GM18517 (cell line): ENCODE data around the gene TMPRSS6.

Source experiments
- ATAC-seq: cut with Tn5 transposase; IDR thresholded peaks from one replicate; pipeline ENCODE4 v1.9.1; 2021; ENCODE audit warnings: mild to moderate bottlenecking, moderate library complexity; ENCODE audit not compliant: unreplicated experiment

TMPRSS6 gene

DNA sequence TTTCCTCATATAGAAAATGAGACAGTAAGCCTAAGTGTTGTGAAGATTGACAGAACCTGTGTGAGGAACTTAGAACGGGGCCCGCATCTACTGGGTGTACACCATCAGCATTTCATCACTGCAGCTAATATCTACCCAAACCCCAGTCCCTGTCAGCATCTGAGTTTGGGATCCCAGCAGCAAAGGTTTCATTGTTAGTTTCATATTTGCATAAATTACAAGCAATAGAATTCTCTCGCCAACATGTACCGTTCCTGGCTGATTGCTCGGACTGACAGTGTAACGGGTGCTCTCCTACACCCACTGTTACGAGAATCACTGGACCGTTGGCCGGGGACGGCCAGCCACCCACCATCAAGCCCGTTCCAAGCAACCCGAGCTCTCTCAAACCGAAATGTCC, 10.4 kb upstream of the TMPRSS6 start:
- no peak for ATAC-seq

DNA sequence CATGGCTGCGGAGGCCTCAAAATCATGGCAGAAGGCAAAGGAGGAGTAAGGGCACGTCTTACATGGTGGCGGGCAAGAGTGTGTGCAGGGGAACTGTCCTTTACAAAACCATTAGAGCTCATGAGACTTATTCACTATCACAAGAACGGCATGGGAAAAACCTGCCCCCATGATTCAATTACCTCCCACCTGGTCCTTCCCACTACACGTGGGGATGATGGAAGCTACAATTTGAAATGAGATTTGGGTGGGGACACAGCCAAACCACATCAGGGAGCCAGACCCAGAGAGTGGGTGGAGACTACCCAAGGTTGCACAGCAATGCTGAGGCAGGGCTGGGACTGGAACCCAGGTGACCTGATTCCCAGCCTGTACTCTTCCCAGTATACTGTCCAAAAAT, 8.6 kb upstream of the TMPRSS6 start:
- ATAC-seq, result no peak

DNA sequence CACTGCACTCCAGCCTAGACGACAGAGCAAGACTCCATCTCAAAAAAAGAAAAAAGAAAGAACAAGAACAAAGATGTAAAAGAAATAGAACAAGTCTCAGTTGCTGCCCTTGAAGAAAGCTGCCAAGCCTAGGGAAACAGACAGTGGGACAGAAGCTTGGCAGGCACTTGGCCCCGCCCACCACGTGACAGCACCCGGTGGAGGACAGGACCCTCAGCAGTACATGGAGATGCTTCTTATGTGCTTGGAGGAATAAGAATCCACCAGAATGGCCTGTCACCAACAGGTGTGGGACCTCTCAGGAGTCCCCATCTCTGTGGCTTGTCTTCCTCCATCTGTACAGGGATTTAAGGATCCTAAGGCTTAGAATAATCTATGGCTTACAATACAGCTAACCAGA, 7.6 kb upstream of the TMPRSS6 start:
- no peak for ATAC-seq

DNA sequence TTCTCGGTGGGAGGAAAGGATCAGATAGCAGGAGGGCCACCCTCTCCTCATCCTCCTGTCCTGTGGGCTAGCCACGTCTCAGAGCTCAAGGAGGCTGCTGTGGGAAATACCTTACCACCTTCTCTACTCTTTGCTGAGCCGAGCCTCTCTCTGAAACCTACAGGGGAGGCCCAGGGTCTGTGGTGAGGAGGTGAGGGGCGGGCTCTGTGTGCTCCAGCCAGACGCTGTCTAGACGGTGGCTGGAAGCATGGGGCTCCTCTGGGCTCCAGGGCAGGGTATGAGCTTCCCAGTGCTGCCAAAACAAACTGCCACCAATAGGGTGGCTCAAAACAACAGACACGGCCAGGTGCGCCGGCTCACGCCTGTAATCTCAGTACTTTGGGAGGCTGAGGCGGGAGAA, 5.5 kb upstream of the TMPRSS6 start:
- ATAC-seq, result no peak

DNA sequence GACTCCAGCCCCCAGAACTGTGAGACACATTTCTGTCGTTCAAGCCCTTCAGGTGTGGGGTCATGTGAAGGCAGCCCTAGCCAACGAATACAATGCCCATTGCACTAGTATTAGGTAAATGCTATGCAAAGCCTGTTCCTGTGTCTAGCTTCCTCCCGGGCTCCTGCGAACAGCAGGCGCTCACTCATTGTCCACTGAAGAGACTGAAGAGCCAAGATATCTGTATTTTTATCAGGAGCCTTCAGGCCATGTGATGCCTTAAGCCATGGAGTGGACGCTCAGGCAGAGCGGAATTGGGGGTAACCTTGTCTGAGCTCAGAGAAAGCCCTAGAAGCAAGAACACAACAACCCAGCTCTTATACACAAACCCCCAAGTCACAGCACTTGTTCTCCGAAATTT, 4.2 kb upstream of the TMPRSS6 start:
- ATAC-seq, result no peak

DNA sequence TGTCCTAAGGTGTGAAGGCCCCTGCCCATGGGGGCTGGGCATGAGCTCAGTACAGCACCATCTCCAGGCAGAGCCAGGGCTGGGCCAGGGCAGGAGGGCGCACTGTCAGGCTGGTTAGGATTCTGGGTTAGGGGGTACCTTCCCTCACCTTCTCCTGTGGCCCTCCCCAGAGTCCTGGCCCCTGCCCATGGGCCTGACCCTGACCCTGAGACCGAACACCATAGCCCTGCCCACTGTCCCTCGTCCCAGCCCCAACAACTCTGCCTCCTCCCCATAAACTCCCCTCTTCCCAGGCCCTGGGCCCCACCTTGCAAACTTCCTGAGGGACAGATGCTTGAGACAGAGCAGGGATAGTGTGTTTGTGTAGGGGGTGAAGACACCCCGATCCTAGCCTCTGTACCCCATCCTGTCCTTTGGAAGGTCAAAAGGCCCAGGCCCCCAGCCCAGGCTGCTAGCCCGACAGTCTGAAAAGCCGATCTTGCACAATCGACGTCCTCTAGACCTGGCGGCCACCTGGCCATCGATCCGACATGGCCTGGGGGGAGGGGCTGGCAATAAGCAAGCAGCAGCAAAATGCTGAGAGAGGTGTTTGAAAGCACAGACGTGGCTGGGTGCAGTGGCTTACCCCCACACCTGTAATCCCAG, 2.7 kb upstream of the TMPRSS6 start:
- ATAC-seq, result no peak

DNA sequence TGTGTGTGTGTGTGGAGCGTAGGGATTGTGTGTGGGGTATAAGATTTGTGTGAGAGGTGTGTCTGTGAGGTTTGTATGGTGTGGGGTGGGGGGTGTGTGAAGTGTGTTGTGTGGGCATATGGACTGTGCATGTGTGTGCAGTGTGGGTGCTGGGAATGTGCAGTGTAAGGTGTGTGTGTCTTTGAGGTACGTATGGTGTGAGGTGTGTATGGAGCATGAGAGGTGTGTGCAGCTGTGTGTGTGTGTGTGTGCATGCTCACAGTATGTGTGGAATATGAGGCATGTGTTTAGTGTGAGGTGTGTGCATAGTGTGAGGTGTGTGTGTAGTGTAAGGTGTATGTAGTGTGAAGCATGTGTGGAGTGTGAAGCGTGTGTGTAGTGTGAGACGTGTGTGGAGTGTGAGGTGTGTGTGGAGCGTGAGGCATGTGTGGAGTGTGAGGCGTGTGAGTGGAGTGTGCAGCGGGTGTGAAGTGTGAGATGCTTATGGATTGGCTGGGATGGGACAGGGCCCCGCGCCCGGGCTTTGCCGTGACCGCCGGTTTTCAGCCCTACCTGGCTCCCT, 1.7 kb upstream of the TMPRSS6 start:
- ATAC-seq, result no peak

DNA sequence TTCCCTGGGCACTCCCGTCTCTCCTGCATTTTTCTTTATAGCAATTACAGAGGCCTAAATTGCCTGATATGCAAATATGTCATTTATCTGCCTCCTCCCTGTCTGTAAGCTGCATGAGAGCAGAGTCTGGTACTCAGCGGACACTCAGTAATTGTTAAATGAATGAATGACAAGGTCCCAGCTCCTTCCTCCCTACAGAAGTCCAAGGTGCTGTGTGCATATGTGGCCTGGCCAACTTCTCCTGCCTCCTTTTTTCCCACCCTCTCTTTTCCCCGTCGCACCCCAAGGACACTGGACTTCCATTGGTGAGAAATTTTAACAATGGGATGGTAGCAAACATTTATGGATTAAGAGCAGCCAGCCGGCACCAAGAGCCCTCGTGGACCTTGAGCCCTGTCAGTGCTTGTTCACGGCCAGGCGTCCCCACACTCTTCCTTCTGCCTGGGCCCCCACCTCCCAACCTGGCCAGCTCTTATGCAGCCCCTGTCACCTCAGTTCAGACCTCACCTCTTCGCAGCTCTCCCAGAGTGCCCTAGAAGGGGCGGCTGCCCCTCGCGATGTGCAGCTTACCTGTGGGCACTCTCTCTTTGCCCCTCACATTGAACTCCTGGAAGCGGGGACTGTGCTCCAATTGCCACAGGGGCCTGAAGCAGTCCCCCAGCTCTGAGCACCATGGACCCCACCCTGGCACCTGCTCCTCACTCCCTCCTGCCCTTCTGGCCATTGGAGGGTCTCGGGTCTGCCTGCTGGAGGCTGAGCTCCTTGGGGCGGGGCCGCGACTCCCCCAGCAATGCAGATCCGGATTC, 1.5 kb downstream of the TMPRSS6 start:
- no peak for ATAC-seq

DNA sequence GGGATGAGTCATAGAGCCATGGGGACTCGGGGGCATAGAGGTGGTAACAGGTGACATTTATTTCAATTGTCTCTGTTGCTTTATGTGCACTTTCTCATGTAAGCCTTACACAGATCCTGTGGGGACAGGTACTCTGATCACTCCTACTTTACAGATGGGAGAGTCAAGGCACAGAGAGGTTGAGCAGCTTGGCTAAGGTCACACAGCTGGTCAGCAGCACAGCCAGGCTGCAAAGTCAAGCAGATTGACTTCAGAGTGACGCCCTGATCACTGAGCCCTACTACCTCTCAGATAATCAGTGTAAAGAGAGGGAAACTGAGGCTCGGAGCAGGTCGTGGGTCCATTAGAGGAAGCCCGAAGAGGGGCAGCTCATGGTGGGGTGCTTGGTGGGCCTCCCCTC, 3.5 kb downstream of the TMPRSS6 start:
- ATAC-seq, result no peak

DNA sequence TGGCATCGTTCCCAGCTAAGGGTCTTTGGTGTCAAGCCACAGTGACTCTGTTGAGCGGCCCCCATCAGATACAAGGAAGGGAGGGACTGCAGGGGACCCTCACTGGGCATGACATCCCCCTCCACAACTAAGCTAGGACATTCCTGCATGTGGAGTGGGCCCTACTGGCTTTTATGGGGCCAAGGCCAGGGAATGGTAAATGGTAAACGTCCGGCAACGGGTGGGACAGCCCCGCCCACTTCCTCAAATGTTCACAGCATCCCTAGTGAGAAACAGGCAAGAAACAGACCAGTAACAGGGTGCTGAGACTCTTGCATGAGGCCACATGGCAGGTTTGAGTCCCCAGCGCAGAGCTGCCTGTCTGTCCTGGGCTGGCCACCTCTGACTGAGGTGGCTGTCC, 4.4 kb downstream of the TMPRSS6 start:
- no peak for ATAC-seq

DNA sequence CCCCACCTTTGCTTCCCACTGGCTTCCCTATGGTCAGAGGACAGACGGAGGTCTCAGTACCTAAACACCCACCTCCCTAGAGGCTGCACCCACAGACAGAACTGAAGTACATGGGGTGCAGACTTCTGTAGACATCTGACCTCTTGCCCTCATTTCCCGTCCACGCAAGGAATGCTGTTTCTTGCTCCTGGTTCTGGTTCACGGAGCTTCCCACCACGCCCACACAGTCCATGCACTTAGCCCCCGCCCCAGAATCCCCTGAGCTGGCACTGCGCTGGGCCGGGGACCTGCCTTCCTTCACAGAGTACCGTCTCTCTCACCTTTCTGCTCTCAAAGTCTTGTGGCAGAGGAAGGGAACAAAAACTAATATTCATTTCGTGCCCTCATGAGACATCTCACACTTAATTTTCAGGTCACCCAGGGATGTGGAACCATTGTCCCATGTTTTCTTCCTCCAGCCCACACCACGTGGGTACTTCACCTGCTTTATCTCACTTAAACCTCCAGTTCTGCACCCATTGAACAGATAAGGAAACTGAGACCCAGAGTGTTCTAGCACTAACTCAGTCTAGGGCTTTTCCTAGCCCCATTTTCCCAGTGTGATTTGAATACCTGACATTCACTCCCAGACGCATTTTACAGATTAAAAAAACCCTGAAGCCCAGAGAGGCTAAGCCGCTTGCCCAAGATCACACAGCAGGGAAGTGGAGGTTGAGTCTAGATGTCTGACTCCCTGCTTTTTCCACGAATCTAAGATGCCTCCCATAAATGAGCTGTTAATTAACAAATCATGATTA, 5.7 kb downstream of the TMPRSS6 start:
- ATAC-seq, result no peak

DNA sequence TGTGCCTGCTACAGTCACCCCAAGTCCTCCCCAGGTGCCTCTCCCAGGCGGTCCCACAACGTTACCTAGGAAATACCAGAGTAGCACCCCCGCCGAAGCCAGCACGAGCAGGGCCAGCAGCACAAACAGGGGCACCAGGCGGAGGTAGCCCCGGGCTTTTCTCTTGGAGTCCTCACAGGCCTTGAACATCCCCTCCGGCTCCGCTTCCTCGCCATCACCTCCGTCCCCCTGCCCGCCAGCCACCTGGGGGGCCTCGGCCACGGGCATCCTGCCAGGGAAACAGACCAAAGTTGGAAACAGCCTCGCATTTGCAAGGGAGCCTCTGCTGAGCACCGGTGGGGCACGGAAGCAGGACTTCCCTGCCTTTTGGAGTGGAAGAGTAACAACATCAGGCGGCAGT, 6.4 kb downstream of the TMPRSS6 start:
- no peak for ATAC-seq

DNA sequence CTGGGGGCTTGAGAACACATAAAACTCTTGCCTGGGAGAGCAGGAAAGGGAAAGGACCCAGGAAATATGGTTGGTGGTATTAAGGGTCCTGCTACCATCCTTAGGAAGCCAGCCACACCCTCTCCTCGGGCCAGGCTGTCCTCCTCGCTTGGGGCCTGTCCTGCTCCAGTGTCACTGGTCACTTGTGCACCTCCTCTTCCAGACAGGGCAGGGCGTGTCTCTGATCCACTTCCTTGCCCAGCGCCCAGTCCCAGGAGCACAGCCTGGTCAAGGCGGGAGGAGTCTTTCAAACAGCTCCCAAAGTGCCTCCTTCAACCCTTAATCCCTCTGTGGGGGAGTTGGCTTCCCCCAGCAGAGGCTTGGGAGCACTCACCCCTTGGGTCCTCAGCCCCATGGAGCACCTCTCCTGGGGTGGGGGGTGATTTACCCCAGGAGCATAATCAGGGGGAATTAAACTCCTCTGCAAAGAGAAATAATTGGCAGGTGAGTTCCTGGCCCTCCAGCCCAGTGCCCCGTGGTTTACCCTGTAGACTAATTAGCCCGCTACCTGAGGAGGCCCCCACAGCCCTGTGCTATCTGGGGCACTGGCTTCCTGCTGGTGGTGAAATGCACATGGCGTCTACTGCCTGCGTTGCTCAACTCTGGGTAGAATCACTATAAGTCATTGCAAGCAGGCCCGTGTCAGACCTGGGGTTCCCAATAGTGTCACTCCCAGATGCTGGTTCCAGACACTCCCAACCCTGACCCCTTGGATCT, 8.0 kb downstream of the TMPRSS6 start:
- ATAC-seq, result no peak

DNA sequence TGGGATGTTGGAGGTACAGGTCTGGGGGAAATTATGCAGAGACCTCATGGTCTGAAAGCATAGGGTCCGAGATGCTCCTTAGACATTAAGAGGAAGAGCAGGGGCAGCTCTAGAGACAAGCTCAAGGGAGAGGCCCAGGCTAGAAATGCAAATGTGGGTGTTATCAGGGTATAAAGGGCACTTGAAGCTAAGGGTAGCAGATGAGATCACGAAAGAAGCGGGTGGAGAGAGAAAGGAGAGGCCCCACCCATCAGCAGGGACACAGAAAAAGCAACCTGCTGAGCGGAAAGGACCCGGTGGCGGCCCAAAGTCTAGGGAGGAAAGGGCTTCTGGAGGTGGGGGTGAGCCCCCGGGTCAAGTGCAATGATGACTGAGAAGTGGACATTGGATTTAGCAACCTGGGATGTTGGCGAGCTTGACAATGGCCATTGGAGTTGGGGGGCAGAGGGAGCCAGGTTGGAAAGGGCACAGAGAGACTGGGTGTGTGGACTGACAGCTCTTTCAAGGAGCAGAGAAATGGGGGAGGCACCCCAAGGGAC, 8.9 kb downstream of the TMPRSS6 start:
- no peak for ATAC-seq

DNA sequence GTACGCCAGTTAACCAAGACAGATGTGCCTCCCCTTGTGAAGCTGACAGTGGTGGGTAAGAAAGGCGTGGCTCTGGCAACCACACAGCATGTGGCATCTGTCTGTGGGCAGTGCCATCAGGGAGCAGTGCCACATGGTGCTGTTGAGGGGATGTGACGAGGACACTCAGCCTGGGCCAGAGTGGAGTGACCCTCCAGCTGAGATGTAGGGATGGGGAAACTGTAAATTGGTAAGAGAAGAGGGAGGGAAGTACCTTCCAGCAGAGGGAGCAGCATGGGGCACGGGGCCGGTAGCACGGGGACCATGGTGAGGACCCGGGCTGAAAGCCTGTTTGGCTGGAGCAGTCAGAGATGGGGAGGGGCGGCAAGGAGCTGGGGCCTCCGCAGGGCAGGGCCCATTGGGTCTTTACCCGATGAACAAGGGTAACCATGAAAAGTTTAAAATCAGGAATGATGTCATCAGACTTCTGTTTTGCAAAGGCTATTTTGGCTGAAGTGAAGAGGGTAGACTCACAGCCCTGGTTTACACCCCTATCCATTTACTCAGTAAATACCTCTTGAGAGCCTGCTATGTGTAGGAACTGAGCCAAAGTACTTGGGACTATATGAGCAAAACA, 10.4 kb downstream of the TMPRSS6 start:
- no peak for ATAC-seq

DNA sequence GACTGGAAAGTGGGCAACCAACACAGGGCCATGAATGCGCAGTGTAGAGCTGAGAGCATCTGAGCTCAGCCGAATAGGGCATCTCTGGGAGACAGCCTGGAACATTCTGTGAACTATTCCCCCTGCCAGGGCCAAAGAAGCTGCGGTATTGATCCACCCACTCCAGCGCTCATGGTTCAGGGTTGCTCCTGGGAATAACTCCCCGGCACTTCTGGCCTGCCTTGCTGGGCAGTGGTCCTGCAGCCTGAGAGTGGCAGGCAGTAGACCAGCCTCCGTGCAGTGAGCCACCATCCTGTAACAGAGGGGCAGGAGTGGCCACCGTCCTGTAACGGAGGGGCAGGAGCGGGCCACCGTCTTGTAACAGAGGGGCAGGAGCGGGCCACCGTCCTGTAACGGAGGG, 12.2 kb downstream of the TMPRSS6 start:
- ATAC-seq, result no peak

DNA sequence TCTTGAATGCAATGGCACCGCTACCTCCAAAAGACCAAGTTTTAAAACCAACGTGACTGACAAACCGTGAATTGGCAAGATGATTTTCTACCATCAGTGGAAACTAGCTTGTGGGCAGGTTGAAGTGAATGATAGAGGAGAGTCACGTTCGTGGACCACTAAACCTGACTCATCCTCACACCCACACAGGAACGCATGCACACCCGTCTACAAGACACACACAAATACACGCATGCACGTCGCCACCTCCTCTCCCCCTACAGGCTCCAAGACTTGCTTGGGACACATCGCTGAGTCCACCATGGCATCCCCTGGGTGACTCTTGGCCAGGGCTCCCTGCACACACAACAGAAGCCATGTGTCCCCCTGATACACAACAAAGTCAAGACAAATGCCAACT, 14.4 kb downstream of the TMPRSS6 start:
- ATAC-seq, result no peak

DNA sequence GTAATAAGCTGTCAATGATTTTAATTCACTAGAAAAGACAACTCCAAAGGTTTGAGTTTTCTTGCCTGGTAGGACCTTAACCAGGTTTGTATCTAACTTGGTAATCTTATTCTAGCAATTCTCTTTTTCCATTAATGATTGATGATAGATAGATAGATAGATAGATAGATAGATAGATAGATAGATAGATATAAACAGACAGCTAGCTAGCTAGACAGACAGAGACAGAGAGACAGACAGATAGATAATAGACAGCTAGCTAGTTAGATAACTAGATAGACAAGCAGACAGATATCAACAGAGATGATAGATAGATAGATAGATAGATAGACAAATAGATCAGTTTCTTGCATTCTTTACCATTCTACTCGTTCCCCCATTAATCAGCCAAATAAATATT, 15.3 kb downstream of the TMPRSS6 start:
- no peak for ATAC-seq

DNA sequence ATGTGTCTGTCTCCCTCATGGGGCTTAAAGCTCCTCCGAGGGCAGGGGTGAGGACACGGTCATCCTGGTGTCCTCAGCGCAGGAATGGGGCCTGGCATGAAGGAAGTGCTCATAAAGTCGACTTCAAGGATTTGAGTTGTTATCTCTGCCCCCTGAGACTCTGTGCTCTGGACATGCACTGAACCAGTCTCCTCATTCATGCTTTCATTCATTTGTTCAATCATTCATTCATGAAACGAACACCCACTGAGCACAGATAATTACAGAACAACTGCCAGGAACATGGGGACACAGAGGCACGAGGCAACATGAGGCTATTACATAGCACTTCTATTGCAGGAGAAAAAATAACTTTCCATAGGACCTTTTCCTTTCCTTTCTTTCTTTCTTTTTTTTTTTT, 16.5 kb downstream of the TMPRSS6 start:
- no peak for ATAC-seq

DNA sequence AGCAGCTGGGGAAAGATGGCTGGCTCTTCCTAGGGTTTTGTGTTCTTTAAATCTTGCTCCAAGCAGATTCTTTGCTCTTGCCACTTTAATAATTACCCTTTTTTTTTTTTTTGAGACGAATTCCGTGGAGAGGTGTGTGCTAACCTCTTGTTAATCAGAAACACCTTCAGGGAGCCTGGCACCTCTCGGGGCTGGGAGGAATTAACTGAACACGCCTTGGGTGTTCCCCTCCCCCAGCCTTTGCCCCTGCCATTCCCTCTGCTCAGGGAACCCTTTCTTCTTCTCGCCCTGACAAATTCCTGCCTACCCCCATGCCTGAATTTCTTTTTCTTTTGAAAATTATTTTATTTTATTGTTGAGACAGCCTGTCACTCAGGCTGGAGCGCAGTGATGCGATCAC, 17.5 kb downstream of the TMPRSS6 start:
- no peak for ATAC-seq
